Stimulated activated naive CD4-positive, alpha-beta T cell treated with Interleukin-2 at 50 U/mL for 16 hours (primary cell): ENCODE results near the gene COX19.
"Not testable (repeated sequence)": the region's sequence is repeated elsewhere in the genome, so short reads cannot be mapped to it uniquely, and the experiment has no call there.

Source experiments
- DNase-seq: peaks from one replicate; lab custom pipeline; 2025; lab: John Stamatoyannopoulos, UW

The COX19 gene

DNA sequence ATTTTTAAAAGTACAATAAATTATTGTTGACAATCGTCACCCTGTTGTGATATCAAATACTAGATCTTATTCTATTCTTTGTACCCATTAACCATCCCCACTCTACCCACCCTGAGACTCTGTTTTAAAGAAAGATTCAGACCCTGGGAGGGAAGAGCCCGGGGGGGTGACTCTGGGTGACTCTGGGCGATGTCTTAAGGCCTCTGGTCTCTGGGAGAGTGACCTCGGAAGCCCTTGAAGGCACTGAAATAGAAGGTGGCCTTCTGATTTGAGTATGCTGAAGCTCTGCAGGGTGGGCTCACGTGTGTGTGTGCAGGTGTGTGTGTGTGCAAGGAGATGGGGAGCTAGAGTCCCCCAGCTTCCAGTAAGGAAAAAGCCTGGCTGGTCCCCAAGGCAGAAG lies 30.6 kb downstream of the COX19 start:
- DNase-seq: no peak

DNA sequence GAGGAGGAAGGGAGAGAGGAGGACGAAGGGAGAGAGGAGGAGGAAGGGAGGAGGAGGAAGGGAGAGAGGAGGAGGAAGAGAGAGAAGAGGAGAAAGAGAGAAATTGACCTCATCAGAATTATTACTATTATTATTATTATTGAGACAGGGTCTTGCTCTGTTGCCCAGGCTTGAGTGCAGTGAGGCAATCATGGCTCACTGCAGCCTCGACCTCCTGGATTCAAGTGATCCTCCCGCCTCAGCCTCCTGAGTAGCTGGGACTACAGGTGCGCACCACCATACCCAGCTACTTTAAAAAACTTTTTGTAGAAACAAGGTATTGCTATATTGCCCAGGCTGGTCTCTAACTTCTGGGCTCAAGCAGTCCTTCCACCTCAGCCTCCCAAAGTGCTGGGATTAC lies 31.6 kb downstream of the COX19 start:
- DNase-seq: not testable (repeated sequence)

DNA sequence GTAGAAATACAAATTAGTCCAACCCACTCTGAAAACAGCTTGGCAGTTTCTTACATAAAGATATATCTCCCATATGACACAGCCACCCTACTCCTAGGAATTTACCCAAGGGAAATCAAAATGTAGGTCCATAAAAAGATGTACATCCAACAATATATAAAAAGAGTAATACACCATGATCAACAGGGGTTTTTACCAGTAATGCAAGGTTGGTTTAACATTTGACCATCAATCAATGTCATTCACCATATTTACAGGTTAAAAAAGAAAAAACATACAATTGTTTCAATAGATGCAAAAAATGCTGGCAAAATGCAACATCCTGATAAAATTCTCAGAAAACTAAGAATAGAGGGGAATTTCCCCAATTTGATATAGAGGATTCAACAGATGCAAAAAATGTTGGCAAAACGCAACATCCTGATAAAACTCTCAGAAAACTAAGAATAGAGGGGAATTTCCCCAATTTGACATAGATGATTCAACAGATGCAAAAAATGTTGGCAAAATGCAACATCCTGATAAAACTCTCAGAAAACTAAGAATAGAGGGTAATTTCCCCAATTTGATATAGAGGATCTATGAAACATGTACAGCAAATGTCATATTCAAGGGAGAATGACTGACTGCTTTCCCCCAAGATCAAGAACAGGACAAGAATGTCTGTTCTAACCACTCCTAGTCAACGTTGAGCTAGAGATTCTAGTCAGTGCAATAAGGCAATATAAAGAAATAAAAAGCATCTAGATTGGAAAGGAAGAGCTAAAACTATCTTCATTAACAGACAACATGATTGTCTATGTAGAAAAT lies 34.5 kb downstream of the COX19 start:
- DNase-seq: no peak

DNA sequence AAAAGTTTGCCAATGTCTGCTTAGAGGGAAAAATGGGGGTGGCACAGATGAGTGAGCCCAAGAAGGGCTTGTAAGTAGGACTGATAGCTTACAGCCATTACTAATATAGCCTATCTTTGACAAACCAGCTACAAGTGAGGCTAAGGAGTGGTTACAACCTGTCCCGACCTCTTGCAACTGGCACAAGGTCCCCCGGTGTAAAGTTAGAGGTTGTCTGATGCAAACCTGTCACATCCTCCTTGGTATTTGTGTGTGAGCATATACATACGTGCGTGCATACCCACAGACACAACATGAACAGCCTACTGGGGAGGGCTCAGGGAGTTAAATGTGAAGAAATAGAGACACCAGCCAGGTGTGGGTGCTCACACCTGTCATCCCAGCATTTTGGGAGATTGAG lies 35.5 kb downstream of the COX19 start:
- DNase-seq: no peak

DNA sequence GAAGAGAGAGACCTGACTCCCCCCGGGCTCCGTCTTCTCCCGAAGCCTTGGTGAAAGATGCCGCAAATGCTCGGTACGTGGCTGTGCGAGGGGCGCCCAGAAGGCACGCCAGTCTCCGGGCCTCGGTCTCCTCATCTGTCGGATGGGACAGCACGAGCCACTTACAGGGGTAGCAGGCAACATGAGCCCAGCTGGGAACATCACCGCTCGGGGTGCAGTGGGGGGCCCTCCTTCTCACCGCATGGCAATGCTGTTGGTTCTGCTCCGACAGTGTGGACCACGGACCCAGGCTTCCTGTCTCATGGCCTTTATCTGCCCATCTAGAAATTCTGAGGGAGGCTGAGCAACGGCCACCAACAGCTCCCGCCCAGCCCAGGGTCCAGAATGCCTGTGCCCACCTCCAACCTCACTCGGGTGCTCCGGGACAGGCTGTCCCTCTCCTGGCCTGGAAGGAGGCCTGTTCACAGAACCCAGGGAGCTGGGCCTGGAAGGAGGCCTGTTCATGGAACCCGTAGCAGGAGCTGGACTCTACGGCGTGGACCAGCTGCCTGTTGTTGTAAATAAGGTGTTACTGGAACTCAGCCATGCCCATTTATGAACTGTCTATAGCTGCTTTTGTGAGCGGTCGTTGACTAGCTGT lies 36.7 kb downstream of the COX19 start:
- DNase-seq: no peak

DNA sequence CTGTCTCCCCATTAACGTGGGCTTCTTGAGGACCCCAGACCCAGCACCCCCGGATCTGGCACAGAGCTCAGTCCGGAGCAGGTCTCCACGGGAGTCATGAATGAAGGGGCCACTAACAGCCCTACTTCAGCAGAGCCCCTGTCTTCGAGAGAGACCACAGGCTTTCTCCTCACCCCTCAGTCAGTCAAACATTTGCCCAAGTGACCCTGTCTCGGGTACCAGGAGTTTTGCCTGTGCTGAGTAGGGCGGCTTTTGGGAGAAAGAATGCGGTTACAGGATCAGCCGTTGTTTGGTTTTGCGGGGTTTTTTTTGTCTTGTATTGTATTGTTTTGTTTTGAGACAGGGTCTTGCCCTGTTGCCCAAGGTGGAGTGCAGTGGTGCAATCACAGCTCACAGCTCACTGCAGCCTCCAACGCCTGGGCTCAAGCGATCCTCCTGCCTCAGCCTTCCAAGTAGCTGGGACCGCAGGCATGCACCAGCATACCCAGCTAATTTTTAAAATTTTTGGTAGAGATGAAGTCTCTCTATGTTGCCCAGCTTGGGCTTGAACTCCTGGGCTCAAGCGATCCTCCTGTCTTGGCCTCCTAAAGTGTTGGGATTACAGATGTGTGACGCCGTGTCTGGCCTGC lies 37.4 kb downstream of the COX19 start:
- no peak for DNase-seq

DNA sequence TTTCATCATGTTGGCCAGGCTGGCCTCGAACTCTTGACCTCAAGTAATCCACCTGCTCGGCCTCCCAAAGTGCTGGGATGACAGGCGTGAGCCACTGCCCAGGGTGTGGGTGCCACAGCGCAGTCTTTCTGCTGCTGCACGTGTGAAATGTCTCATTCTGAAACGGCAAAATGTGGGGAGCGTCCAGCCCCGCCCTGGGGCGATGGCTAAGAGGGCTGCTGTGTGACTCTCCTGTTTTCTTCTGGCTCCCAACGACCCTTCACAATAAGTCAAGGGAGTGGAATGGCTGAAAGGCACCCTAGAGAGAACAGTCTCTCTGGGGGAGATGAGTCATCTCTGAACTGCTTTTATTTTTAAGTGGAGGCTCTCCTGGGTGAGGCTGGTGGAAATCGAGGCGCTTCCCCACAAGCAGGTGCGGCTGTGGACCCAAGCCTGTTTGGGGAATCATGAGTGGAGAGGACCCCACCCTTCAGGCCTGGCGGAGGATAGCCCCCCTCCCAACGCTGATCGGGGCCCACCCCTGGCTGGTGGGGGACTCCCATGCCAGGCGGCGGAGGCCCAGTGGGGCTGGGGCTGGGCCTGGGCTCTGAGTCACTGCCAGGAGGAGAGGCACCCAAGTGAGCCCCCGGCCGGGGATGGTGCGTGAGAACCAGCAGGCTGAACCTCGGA lies 38.8 kb downstream of the COX19 start:
- DNase-seq: peak; percentile 31

DNA sequence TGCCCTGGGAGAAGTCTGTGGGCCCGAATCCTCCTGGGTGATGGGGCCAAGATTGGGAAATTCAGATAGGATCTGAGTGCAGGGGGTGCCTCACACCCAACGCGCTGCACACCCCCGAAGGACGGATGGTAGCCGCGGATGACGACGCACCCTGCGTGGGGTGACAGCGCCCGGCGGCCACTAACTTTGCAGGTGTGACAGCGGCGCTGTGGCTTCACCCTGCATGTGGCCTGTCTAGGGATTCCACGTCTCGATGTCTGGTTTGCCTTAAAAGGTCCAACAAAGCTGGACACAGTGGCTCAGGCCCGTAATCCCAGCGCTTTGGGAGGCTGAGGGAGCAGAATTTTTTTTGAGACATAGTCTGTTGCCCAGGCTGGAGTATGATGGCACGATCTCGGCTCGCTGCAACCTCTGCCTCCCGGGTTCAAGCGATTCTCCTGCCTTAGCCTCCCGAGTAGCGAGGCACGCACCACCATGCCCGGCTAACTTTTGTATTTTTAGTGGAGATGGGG lies 39.4 kb downstream of the COX19 start:
- no peak for DNase-seq

DNA sequence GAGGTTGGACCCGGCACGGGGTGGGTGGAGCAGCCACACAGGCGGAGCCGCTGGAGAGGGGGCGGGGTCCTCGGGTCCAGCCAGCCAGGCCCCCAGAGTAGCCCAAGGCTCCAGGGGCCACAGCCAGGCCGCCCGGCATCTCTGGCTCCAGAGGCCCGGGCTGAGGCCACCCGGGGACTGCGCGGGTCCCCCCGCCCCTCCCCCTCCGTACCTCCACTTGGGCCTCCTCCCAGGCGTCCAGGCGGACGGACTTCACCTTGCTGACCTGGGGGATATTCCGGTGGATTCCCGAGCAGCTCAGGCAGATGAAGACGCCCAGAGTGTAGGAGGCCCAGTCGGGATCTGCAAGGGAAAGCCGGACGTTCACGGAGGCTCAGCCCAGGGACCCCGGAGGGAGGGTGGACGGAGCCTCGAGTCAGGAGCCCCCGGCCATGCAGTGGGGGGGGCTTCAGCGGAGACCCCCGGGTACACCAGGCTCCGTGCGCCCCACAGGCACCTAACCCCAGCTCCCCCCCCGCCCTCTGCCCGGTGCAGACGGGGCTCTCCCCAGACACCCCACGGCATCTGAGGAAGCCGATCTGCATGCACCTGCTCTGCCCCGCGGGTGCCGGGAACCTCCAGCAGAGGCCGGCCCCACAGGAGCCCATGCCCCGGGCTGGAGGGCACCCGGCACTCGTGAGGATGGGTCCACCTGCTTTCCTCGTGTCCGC lies 40.0 kb downstream of the COX19 start:
- no peak for DNase-seq

DNA sequence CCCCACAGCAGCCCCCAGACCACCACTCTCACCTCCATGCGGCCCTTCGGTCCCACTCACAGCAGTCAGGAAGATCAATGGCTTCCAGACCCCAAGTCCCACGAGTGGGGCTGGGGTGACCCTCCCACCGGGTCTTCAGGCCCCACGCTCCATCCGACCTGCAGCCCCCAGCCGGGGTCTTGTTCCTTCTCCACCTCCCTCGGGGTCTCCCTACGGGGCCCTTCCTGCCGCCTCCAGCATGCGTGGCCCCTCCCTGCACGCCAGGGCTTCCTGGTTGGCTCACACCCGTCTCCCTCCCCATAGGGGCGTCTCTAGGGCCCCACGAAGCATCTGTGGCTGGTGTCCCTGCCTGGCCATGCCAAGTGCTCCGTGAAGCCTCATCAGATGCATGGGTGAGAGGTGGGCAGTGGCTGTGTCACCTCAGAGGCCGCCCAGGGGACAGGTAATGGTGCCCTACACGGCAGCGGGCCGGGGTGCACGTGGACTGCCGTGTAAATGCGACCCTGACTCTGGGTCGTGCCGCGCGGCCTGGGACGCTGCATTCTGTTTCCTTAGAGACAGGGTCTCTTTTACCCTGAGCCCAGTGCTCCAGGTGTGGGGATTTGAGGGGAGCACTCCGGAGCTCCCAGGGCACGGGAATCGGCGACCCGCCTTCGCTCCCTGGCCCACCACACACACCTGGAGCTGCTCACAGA lies 40.7 kb downstream of the COX19 start:
- DNase-seq: no peak

DNA sequence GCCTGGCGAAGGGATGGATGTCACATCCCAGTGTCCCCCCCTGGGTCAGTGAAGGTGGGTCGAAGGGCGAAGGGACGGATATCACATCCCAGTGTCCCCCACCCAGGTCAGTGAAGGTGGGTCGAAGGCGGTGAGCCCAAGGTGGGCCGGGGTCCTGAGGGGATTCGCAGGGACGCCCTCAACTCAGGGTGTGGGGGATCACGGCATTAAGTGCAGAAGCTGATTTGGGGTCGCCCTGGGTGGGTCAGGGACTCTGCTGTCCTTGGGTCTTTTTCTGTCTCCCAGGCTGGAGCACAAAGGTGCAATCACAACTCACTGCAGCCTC lies 42.7 kb downstream of the COX19 start:
- DNase-seq: no peak

DNA sequence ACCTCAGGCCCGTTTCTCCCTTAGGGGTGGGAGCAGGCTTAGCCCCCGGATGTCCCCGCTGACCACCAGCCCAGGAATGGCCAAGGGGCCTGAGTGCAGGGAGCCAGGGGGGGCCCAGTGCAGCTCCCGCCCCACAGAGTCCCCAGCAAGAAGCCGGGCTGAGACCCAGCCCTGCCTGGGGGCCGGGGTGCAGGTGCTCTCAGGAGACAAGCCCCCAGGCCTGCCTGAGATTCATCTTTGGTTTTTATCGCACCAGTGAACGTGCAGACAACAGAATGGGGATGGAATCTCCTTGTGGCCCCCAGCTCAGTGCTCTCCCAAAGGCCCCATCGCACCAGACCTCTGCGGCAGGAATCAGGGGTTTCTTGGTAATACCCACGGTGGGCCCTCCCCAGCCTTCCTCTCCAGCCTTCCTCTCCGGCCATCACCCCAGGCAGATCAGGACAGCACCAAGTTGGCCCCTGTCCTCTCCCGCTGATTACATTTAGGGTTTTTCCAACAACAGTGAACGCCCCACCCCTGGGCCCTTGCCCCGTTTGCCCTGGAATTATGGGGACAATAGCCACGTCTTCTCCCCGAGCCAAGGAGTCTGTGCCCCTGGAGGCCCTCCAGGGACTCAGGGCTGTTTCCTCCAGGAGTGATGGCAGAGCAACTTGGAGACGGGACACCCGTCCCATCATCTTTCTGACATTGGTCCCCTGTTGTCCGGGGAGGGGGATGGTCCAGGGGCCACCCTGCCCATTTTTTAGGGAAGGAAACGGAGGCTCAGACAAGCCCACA lies 43.3 kb downstream of the COX19 start:
- no peak for DNase-seq

DNA sequence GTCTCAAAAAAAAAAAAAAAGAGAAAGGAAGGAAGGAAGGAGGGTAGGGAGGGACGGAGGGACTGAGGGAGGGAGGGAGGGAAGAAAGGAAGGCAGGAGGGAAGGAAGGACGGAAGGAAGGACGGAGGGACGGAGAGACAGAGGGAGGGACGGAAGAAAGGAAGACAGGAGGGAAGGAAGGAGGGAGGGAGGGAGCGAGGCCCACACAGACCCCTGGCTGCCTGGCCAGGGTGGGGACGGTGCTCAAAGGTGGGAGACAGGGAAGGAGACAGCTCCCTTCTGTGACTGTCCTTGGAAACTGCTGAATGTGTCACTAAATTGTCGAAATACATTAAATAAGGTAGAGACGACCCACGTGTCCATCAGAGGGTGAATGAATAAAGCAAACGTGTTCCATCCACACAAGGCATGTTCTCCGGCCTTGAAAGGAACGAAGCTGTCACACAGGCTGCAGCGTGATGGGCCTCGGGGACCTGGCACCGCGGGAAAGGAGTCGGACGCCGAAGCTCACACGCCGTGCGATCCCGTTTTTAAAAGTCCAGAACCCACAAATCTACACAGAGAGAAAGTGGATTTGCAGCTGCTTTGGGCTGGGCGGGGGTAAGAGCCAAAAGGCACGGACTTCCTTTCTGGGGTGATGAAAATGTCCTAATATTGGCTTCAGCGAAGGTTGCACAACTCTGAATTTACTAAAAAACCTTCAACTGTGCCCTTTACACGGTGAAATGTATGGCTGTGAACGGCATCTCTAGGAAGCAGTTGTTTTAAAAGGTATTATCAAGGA lies 44.2 kb downstream of the COX19 start:
- no peak for DNase-seq

DNA sequence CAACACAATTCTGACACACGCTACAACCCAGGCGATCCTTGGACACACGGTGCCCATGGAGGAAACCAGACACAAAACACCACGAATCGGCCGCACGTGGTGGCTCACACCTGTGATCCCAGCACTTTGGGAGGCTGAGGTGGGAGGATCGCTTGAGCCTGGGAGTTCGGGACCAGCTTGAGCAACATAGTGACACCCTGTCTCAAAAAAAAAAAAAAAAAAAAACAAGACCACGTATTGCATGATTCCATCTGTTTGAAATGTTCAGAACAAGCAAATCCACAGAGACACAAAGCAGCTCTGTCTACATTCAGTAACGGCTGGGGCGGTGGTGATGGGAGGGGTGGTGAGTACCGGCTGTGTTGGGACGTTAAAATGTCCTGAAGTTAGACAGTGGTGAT lies 46.0 kb downstream of the COX19 start:
- DNase-seq: no peak

DNA sequence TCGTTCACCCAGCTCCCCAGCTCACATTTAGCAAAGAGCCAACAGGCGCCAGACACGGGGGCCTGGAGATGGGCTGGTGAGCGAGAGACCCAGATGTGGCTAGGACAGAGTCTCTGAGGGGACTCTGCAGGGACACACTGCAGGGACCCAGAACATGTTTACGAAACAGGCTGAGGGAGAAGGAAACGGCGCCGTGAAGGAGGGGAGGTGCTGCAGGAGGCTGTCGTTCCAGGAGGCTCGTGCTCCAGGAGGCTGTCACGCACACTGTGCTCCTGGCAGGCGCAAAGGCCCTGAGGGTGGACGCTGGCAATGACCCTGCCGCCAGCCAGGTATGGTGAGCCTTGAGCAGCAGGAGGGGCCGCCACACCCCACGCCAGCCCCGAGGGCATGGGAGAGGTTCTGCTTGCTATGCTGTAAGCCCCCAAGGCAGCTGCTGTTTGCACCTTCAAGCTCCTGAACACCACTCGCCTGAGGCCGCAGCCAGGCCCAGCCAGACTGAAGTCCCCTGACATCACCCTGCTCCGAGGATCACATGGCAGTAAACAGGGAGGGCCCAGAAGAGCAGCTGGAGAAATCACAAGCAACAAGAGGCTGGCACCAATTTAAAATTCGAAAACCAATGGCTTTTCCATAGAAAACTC lies 48.2 kb downstream of the COX19 start:
- DNase-seq: no peak

DNA sequence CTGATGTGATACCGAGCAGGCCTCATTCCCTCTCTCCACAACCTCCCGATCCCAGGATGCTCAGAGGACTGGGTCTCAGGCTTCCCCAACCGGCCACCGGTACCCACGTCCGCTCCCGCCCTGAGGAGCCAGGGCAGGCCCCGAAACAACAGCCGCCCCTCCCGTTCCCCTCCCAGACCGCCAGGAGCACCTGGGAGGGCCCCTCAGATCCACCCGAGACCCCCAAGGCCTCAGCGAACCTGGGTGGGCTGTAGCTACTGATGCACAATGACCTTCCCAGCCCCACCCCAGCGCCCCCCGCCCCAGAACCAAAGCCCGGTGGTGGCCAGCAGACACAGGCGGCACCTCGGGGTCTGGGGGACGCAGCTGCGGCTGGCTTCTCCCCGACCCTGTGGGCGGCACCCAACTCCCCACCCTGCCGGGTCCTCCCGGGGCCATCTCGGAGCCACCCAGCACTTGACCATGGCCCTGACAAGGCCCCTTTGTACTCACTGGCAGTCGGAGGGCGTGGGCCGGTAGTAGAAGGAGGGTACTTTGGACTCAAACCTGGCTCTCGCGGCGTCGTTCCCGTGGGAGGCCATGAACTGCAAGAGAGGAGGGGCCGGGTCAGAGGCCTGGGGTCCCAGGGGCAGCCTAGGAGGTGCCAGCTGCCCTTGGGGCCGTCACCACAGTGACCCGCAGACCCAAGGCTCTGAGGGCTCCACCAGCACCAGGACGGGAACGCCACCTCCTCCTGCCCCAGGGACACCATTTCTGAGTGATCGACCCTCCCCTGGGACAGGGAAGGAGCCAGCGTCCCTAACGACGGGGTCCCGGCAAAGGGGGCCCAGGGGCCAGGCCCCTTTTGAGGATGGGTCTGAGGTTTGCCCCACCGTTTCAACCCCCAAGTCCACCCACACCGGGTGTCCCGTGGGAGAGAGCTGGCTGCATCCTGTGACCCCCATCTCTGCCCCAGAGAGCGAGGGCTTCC lies 49.0 kb downstream of the COX19 start:
- DNase-seq: no peak

DNA sequence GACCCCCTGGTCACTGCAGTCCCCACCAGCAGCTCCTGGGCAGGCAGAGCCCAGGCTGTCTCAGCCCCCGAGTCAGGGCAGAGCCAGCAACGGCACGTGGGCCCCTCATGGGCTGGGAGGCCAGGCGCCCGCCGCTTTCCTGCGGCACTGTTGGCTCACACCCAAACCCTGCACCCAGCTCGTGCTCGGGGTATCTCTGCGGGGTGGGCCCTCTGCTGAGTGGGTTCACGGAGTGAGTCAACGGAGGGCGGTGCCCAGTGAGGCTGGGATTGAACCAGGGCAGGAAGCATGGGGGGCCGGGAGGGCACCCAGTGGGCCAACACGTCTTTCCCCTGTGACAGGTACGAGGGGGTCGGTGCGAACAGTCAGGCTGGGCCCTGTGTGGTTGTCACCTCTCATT lies 49.7 kb downstream of the COX19 start:
- DNase-seq: peak; percentile 36
